Mesenchymal stem cell (in vitro differentiated cells and primary cell): Measurements from ENCODE around the gene PBRM1.

Source experiments
- DNase-seq: peaks from one replicate; pipeline ENCODE4 v3.0.0-alpha.2; 2013
- H2AFZ ChIP-seq: one replicate; pipeline ENCODE4 v1.6.1; 2013; ENCODE audit warnings: low read depth, mild to moderate bottlenecking, control low read depth, inconsistent platforms, low read length, moderate library complexity
- H2AK5ac ChIP-seq: 2 replicates; pipeline ENCODE4 v1.6.1; 2013; ENCODE audit warnings: low read length, moderate library complexity, mild to moderate bottlenecking, inconsistent platforms; ENCODE audit not compliant: severe bottlenecking
- H2BK120ac ChIP-seq: one replicate; pipeline ENCODE4 v1.6.1; 2013; ENCODE audit warnings: low read depth, mild to moderate bottlenecking, inconsistent platforms, low read length, moderate library complexity
- H2BK12ac ChIP-seq, 2 experiments: one replicate each; pipeline ENCODE4 v1.6.1; 2013; ENCODE audit warnings: inconsistent platforms in 2 of 2, low read length in 2 of 2, mild to moderate bottlenecking in 2 of 2, moderate library complexity in 2 of 2, control low read depth in 1 of 2
- H2BK15ac ChIP-seq: one replicate; pipeline ENCODE4 v1.6.1; 2013; ENCODE audit warnings: mild to moderate bottlenecking, low read depth, inconsistent platforms; ENCODE audit not compliant: poor library complexity, severe bottlenecking
- H2BK5ac ChIP-seq: 2 replicates; pipeline ENCODE4 v1.6.1; 2013; ENCODE audit warnings: low read depth, mild to moderate bottlenecking, low read length, control low read depth, inconsistent platforms; ENCODE audit not compliant: poor library complexity, severe bottlenecking
- H3K14ac ChIP-seq, 2 experiments: one replicate each; pipeline ENCODE4 v1.6.1; 2013; ENCODE audit warnings: inconsistent platforms in 2 of 2, low read length in 2 of 2, control low read depth in 1 of 2, mild to moderate bottlenecking in 1 of 2, moderate library complexity in 1 of 2
- H3K18ac ChIP-seq, 2 experiments: one replicate each; pipeline ENCODE4 v1.6.1; 2013; ENCODE audit warnings: inconsistent platforms in 2 of 2, low read length in 2 of 2, control low read depth in 1 of 2, low read depth in 1 of 2, mild to moderate bottlenecking in 1 of 2
- H3K23ac ChIP-seq, 2 experiments: one replicate each; pipeline ENCODE4 v1.6.1; 2013; ENCODE audit warnings: inconsistent platforms in 2 of 2, low read length in 2 of 2, mild to moderate bottlenecking in 2 of 2, moderate library complexity in 2 of 2, control low read depth in 1 of 2
- H3K27ac ChIP-seq: 2 replicates; pipeline ENCODE4 v1.5.1; 2013; ENCODE audit warnings: mild to moderate bottlenecking, moderate library complexity, low read length, control low read depth, inconsistent platforms; ENCODE audit not compliant: poor library complexity, severe bottlenecking
- H3K27me3 ChIP-seq, 2 experiments: 2 replicates each; pipeline versions ENCODE4 v1.6.1 to v1.7.0; 2013; ENCODE audit warnings: low read length in 2 of 2, mild to moderate bottlenecking in 2 of 2, moderate library complexity in 2 of 2, control low read depth in 1 of 2, inconsistent platforms in 1 of 2; ENCODE audit not compliant: control insufficient read depth in 1 of 2, insufficient read depth in 1 of 2
- H3K36me3 ChIP-seq, 2 experiments: 2 replicates each; pipeline versions ENCODE4 v1.6.1 to v1.7.0; 2013; ENCODE audit warnings: low read length in 2 of 2, control low read depth in 1 of 2, inconsistent platforms in 1 of 2, low read depth in 1 of 2, mild to moderate bottlenecking in 1 of 2; ENCODE audit not compliant: insufficient read depth in 2 of 2, control insufficient read depth in 1 of 2
- H3K4ac ChIP-seq, 2 experiments: one replicate each; pipeline ENCODE4 v1.6.1; 2013; ENCODE audit warnings: inconsistent platforms in 2 of 2, low read length in 2 of 2, mild to moderate bottlenecking in 2 of 2, moderate library complexity in 2 of 2, control low read depth in 1 of 2, low read depth in 1 of 2
- H3K4me1 ChIP-seq: 2 replicates; pipeline ENCODE4 v1.6.1; 2013; ENCODE audit warnings: low read depth, low read length, control low read depth; ENCODE audit not compliant: control insufficient read depth, insufficient read depth
- H3K4me2 ChIP-seq: 2 replicates; pipeline ENCODE4 v1.6.1; 2013; ENCODE audit warnings: low read length, mild to moderate bottlenecking, inconsistent platforms; ENCODE audit not compliant: poor library complexity, severe bottlenecking
- H3K4me3 ChIP-seq, 2 experiments: 2 replicates each; pipeline versions ENCODE4 v1.5.1 to v1.7.0; 2013; ENCODE audit warnings: low read length in 2 of 2, mild to moderate bottlenecking in 2 of 2, control low read depth in 1 of 2, low read depth in 1 of 2; ENCODE audit not compliant: insufficient read depth in 1 of 2
- H3K79me1 ChIP-seq: replicated peaks from 2 replicates; pipeline ENCODE4 v1.6.1; 2013; ENCODE audit warnings: mild to moderate bottlenecking, control low read depth, low read length, inconsistent platforms; ENCODE audit not compliant: poor library complexity, severe bottlenecking
- H3K9ac ChIP-seq: 2 replicates; pipeline ENCODE4 v1.7.0; 2013; ENCODE audit warnings: mild to moderate bottlenecking, low read length, moderate library complexity
- H3K9me3 ChIP-seq: 2 replicates; pipeline ENCODE4 v1.7.0; 2013; ENCODE audit warnings: mild to moderate bottlenecking, low read length; ENCODE audit not compliant: control insufficient read depth
- H4K8ac ChIP-seq: one replicate; pipeline ENCODE4 v1.6.1; 2013; ENCODE audit warnings: inconsistent platforms, mild to moderate bottlenecking, low read length, moderate library complexity
- H4K91ac ChIP-seq: one replicate; pipeline ENCODE4 v1.6.1; 2013; ENCODE audit warnings: mild to moderate bottlenecking, low read length, inconsistent platforms
- WGBS: methylation state at CpG from one replicate; pipeline ENCODE4 v1.1.7; 2013; ENCODE audit warnings: mixed read lengths; 5-methylcytosine and 5-hydroxymethylcytosine counted together

The PBRM1 gene

DNA sequence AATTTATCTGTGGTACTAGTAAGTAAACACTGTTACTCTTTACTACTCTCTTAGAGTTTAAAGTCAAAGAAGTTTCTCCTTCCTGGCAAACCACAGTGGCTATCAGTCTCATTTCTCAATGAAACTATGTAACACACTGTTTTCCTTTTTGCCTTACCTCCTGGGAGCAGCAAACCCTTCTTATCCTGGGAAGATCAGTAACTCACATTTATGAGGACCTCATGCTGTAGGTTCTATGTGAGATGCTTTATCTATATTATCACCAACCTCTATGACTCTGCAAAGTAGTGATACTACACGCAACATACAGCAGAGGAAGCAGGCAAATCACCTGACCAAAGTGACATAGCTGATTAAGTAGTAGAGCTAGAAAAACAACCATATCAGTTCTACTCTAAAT, 35.3 kb downstream of the PBRM1 start:
- H2AFZ ChIP-seq: no peak overlapping the region
- no peaks in the 10 kb centered on the region for H3K4me1 ChIP-seq
- H3K27ac ChIP-seq: no peak overlapping the region
- WGBS: 95% methylated on average over 1 of the region's 1 CpG
- no peaks in the 10 kb centered on the region for H3K27me3 ChIP-seq
- no peak overlapping the region for H2BK120ac ChIP-seq
- H4K8ac ChIP-seq: no peak overlapping the region
- no peak overlapping the region for H2BK12ac ChIP-seq
- H4K91ac ChIP-seq: no peak overlapping the region
- H3K4me2 ChIP-seq: no peak overlapping the region
- H2BK5ac ChIP-seq: no peak overlapping the region
- H3K9ac ChIP-seq: peak overlapping the region; percentile 77
- H3K18ac ChIP-seq: no peak overlapping the region
- no peak overlapping the region for H2BK15ac ChIP-seq
- DNase-seq: no peak
- no peak overlapping the region for H3K4ac ChIP-seq
- H3K4me3 ChIP-seq: no peak overlapping the region
- no peak overlapping the region for H2AK5ac ChIP-seq
- peaks cover 15% of the 10 kb centered on the region for H3K79me1 ChIP-seq
- H3K23ac ChIP-seq: no peak overlapping the region
- H3K36me3 ChIP-seq: peaks cover 26 to 86% of the 10 kb centered on the region in 2 experiments
- no peak overlapping the region for H3K14ac ChIP-seq
- H3K9me3 ChIP-seq: no peaks in the 10 kb centered on the region

- H3K27me3 ChIP-seq: no peaks in the 10 kb centered on the region
- H3K9me3 ChIP-seq: no peaks in the 10 kb centered on the region
- no peak overlapping the region for H4K8ac ChIP-seq
- H3K4ac ChIP-seq: no peak overlapping the region
- H3K4me3 ChIP-seq: peak overlapping the region in 1 of 2 experiments; percentile 19
- 98% methylated on average over 2 of the region's 5 CpGs for WGBS
- H3K18ac ChIP-seq: no peak overlapping the region
- peaks cover 14% of the 10 kb centered on the region for H3K79me1 ChIP-seq
- peak overlapping the region; percentile 77 for H3K9ac ChIP-seq
- H3K14ac ChIP-seq: no peak overlapping the region
- H4K91ac ChIP-seq: no peak overlapping the region
- no peak overlapping the region for H2BK15ac ChIP-seq
- H2BK12ac ChIP-seq: no peak overlapping the region
- no peak overlapping the region for H3K23ac ChIP-seq
- no peak for DNase-seq
- peaks cover 24 to 86% of the 10 kb centered on the region in 2 experiments for H3K36me3 ChIP-seq
- no peak overlapping the region for H2BK5ac ChIP-seq
- no peaks in the 10 kb centered on the region for H3K4me1 ChIP-seq
- no peak overlapping the region for H2AFZ ChIP-seq
- H2BK120ac ChIP-seq: no peak overlapping the region
- no peak overlapping the region for H2AK5ac ChIP-seq
- H3K4me2 ChIP-seq: no peak overlapping the region
- no peak overlapping the region for H3K27ac ChIP-seq
These were observed 36.1 kb downstream of the PBRM1 start for GRCh38 chr3:52649461-52650210.

DNA sequence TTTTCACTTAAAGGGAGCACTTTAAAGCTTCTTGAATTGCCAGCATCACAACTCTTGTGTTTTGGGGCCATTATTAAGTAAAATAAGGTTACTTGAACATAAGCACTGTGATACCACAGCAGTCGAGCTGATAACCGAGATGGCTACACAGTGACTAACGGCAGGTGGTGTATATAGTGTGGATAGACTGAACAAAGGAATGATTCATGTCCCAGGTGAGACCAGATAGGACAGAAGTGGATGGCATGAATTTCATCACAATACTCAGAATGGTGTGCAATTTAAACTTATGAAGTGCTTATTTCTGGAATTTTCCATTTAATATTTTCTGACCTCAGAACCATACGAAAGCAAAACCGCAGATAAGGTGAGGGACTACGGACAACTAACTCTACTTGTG, 40.2 kb downstream of the PBRM1 start:
- Histone ChIP-seq H3K23ac (no peak overlapping the region), H3K27ac (no peak overlapping the region), H3K4me3 (no peak overlapping the region), H3K18ac (no peak overlapping the region), H3K36me3 (peaks cover 25 to 87% of the 10 kb centered on the region in 2 experiments), H2BK15ac (no peak overlapping the region), H3K9me3 (no peaks in the 10 kb centered on the region), H3K14ac (no peak overlapping the region), H4K91ac (no peak overlapping the region), H2AFZ (no peak overlapping the region), H2BK5ac (no peak overlapping the region), H2BK120ac (no peak overlapping the region), H3K4me1 (no peaks in the 10 kb centered on the region), H2BK12ac (no peak overlapping the region), H3K9ac (no peak overlapping the region), H3K79me1 (peaks cover 11% of the 10 kb centered on the region), H3K4me2 (no peak overlapping the region), H3K27me3 (no peaks in the 10 kb centered on the region), H4K8ac (no peak overlapping the region), H2AK5ac (no peak overlapping the region), H3K4ac (no peak overlapping the region)
- DNase-seq: no peak
- WGBS: 91% methylated on average over 6 of the region's 6 CpGs

GRCh38 chr3:52636673-52637072, 49.0 kb downstream of the PBRM1 start:
- Histone ChIP-seq H3K9me3 (no peaks in the 10 kb centered on the region), H2BK12ac (no peak overlapping the region), H3K27me3 (no peaks in the 10 kb centered on the region), H4K8ac (no peak overlapping the region), H3K4me3 (no peak overlapping the region), H3K9ac (no peak overlapping the region), H3K4me1 (peaks cover 1% of the 10 kb centered on the region), H4K91ac (no peak overlapping the region), H3K36me3 (peaks cover 27 to 75% of the 10 kb centered on the region in 2 experiments), H2BK15ac (no peak overlapping the region), H3K18ac (no peak overlapping the region), H3K79me1 (peaks cover 13% of the 10 kb centered on the region), H2AFZ (no peak overlapping the region), H2AK5ac (no peak overlapping the region), H3K23ac (no peak overlapping the region), H3K4me2 (no peak overlapping the region), H3K14ac (no peak overlapping the region), H3K27ac (no peak overlapping the region), H3K4ac (no peak overlapping the region), H2BK120ac (no peak overlapping the region), H2BK5ac (no peak overlapping the region)
- WGBS: no CpG with 5 or more reads among the region's 4 CpGs
- no peak for DNase-seq
